Left colon (tissue), 2 donors: ENCODE data around the gene ANKRD31. TPM values are rescaled to one million over a fixed set of nuclear protein-coding genes. Genes with fewer than 3 reads are reported as not detected.
A peak's percentile ranks its signal among the peaks of the same experiment; 100 is the strongest.
"Not testable (repeated sequence)": the region's sequence is repeated elsewhere in the genome, so short reads cannot be mapped to it uniquely, and the experiment has no call there.

ENCODE experiments used
- ATAC-seq: fragments of 200-7000 bp; cut with Tn5 transposase; one replicate; pipeline ENCODE4 v1.9.1; 2020; ENCODE audit warnings: mild to moderate bottlenecking, moderate library complexity
- DNase-seq, 2 donors: peaks; one replicate each; pipeline ENCODE4 v3.0.0-alpha.2; 2020
- intact Hi-C, 2 donors: fragments of 100-400 bp; cut with DNase I in 1 of 2; cut with micrococcal nuclease in 1 of 2; formaldehyde crosslinking; loops; one replicate each; pipeline versions ENCODE4 v1.11.2 to v1.14.0; 2022; cut with DNase I, micrococcal nuclease
- total RNA-seq, 2 donors: library from RNA; stranded (reverse); fragmentation: NEBNext Ultra II Directional; extraction: Animal tissue kit (Norgen Biotek cat#: 25700); gene quantifications; one replicate each; pipeline ENCODE4 v1.2.1, GENCODE V29; 2021
- donor health status: DM: no; HTN: no; CAD: no.
- donor health status: DM: yes; HTN: yes; CAD: no.

Gene ANKRD31
- total RNA-seq, 2 donors from 2014 or later, result 0.11 TPM; not detected in 1

- DNase-seq, result no peak
- ATAC-seq, result no peak
- intact Hi-C loops, result loop anchor here in 1 of 2 donors (10.0 kb wide), 1 partner anchor 439 kb away; no protein-coding TSS in a partner anchor
These were observed 967 bp downstream of the ANKRD31 start for GRCh38 chr5:75235711-75236110.

GRCh38 chr5:75234251-75234650, 2.4 kb downstream of the ANKRD31 start:
- ATAC-seq (no peak), DNase-seq (no peak)
- intact Hi-C loops, result loop anchor here in 1 of 2 donors (10.0 kb wide), 1 partner anchor 441 kb away; no protein-coding TSS in a partner anchor

- DNase-seq (no peak), ATAC-seq (no peak)
- intact Hi-C loops, result no loop called here
These were observed 9.8 kb downstream of the ANKRD31 start for GRCh38 chr5:75226916-75227315.

GRCh38 chr5:75225506-75225905, 11.2 kb downstream of the ANKRD31 start:
- intact Hi-C loops, result no loop called here
- DNase-seq (no peak), ATAC-seq (no peak)

GRCh38 chr5:75220787-75221186, 15.9 kb downstream of the ANKRD31 start:
- DNase-seq, intact Hi-C loops, ATAC-seq: not testable (repeated sequence)

- intact Hi-C loops, result no loop called here
- peak; percentile 100 for ATAC-seq
- DNase-seq, result peak in 1 of 2 donors; percentile 28
These were observed 21.8 kb downstream of the ANKRD31 start for GRCh38 chr5:75214928-75215327.

GRCh38 chr5:75214409-75214808, 22.3 kb downstream of the ANKRD31 start:
- intact Hi-C loops, result no loop called here
- ATAC-seq (no peak), DNase-seq (no peak)

- DNase-seq, result no peak
- ATAC-seq, result no peak
- intact Hi-C loops, result no loop called here
These were observed 33.1 kb downstream of the ANKRD31 start for GRCh38 chr5:75203604-75204003.

- intact Hi-C loops, result no loop called here
- DNase-seq, result no peak
- no peak for ATAC-seq
These were observed 33.7 kb downstream of the ANKRD31 start for GRCh38 chr5:75202935-75203334.

GRCh38 chr5:75200776-75201175, 35.9 kb downstream of the ANKRD31 start:
- intact Hi-C loops, result no loop called here
- DNase-seq (no peak), ATAC-seq (no peak)

GRCh38 chr5:75199946-75200345, 36.7 kb downstream of the ANKRD31 start:
- intact Hi-C loops, result no loop called here
- ATAC-seq, result no peak
- no peak for DNase-seq

GRCh38 chr5:75199071-75199470, 37.6 kb downstream of the ANKRD31 start:
- ATAC-seq (no peak), DNase-seq (no peak)

GRCh38 chr5:75197745-75198144, 38.9 kb downstream of the ANKRD31 start:
- no peak for DNase-seq
- ATAC-seq, result no peak
- intact Hi-C loops, result no loop called here

More at GRCh38 chr5:75199071-75199470, 37.6 kb downstream of the ANKRD31 start:
- intact Hi-C loops, result no loop called here

GRCh38 chr5:75192804-75193203, 43.9 kb downstream of the ANKRD31 start:
- no peak for DNase-seq
- intact Hi-C loops, result no loop called here
- no peak for ATAC-seq

GRCh38 chr5:75192264-75192663, 44.4 kb downstream of the ANKRD31 start:
- DNase-seq (no peak), ATAC-seq (no peak)
- intact Hi-C loops, result no loop called here

- intact Hi-C loops, result no loop called here
- DNase-seq (no peak), ATAC-seq (no peak)
These were observed 46.5 kb downstream of the ANKRD31 start for GRCh38 chr5:75190227-75190626.

- no peak for DNase-seq
- ATAC-seq, result no peak
These were observed 47.3 kb downstream of the ANKRD31 start for GRCh38 chr5:75189353-75189752.

GRCh38 chr5:75185763-75186162, 50.9 kb downstream of the ANKRD31 start:
- no peak for DNase-seq
- intact Hi-C loops, result no loop called here
- ATAC-seq, result no peak

More at GRCh38 chr5:75189353-75189752, 47.3 kb downstream of the ANKRD31 start:
- intact Hi-C loops, result no loop called here

GRCh38 chr5:75176009-75176408, 60.7 kb downstream of the ANKRD31 start:
- ATAC-seq, DNase-seq, intact Hi-C loops: not testable (repeated sequence)

GRCh38 chr5:75174872-75175271, 61.8 kb downstream of the ANKRD31 start:
- DNase-seq, intact Hi-C loops, ATAC-seq: not testable (repeated sequence)

GRCh38 chr5:75169516-75169915, 67.2 kb downstream of the ANKRD31 start:
- no peak for DNase-seq

More at GRCh38 chr5:75169516-75169915, 67.2 kb downstream of the ANKRD31 start:
- intact Hi-C loops, result no loop called here
- ATAC-seq, result no peak
